ENCODE results near the gene CHST2. TPM values are rescaled to one million over a fixed set of nuclear protein-coding genes. Genes with fewer than 3 reads are reported as not detected.

CHST2 gene
- total RNA-seq, 1 donor from 2014 or later = 1.5 TPM

- ATAC-seq = peak; percentile 84
These were observed 48.6 kb downstream of the CHST2 start for GRCh38 chr3:143167969-143168854.

GRCh38 chr3:143168855-143169192 lies 49.3 kb downstream of the CHST2 start:
- no peak for ATAC-seq

- ATAC-seq = no peak
These were observed 50.5 kb downstream of the CHST2 start for GRCh38 chr3:143170074-143170473.

GRCh38 chr3:143170676-143171075 lies 51.1 kb downstream of the CHST2 start:
- no peak for ATAC-seq

- no peak for ATAC-seq
These were observed 51.8 kb downstream of the CHST2 start for GRCh38 chr3:143171141-143171980.

- no peak for ATAC-seq
These were observed 52.7 kb downstream of the CHST2 start for GRCh38 chr3:143172062-143172794.

GRCh38 chr3:143172795-143173145 lies 53.2 kb downstream of the CHST2 start:
- ATAC-seq = no peak

- no peak for ATAC-seq
These were observed 53.7 kb downstream of the CHST2 start for GRCh38 chr3:143173242-143173641.

Other genes with a start within 250 kb of the CHST2 start
- gene PCOLCE2, start 230.7 kb upstream of the CHST2 start, total RNA-seq = 0.36 TPM
- not detected for gene PAQR9, start 156.1 kb upstream of the CHST2 start, total RNA-seq
- gene U2SURP, start 118.2 kb upstream of the CHST2 start, total RNA-seq = 49.5 TPM